ENCODE results near the gene APOF.

- no peak for TF ChIP-seq PHB2 (IDR thresholded peaks at IDR 0.05; ENCODE audit: partially characterized antibody)
- TF ChIP-seq, protein P1, sequence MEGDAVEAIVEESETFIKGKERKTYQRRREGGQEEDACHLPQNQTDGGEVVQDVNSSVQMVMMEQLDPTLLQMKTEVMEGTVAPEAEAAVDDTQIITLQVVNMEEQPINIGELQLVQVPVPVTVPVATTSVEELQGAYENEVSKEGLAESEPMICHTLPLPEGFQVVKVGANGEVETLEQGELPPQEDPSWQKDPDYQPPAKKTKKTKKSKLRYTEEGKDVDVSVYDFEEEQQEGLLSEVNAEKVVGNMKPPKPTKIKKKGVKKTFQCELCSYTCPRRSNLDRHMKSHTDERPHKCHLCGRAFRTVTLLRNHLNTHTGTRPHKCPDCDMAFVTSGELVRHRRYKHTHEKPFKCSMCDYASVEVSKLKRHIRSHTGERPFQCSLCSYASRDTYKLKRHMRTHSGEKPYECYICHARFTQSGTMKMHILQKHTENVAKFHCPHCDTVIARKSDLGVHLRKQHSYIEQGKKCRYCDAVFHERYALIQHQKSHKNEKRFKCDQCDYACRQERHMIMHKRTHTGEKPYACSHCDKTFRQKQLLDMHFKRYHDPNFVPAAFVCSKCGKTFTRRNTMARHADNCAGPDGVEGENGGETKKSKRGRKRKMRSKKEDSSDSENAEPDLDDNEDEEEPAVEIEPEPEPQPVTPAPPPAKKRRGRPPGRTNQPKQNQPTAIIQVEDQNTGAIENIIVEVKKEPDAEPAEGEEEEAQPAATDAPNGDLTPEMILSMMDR (CRISPR knock-in tag; IDR thresholded peaks at IDR 0.05) = no peak
- no peak for TF ChIP-seq MED1 (CRISPR knock-in tag; IDR thresholded peaks at IDR 0.05)
- no peak for TF ChIP-seq ZNF747 (CRISPR knock-in tag; IDR thresholded peaks at IDR 0.05; ENCODE audit: borderline replicate concordance)
- TF ChIP-seq ZNF670 (CRISPR knock-in tag; IDR thresholded peaks at IDR 0.05; ENCODE audit: borderline replicate concordance) = no peak
- TF ChIP-seq, protein P2, sequence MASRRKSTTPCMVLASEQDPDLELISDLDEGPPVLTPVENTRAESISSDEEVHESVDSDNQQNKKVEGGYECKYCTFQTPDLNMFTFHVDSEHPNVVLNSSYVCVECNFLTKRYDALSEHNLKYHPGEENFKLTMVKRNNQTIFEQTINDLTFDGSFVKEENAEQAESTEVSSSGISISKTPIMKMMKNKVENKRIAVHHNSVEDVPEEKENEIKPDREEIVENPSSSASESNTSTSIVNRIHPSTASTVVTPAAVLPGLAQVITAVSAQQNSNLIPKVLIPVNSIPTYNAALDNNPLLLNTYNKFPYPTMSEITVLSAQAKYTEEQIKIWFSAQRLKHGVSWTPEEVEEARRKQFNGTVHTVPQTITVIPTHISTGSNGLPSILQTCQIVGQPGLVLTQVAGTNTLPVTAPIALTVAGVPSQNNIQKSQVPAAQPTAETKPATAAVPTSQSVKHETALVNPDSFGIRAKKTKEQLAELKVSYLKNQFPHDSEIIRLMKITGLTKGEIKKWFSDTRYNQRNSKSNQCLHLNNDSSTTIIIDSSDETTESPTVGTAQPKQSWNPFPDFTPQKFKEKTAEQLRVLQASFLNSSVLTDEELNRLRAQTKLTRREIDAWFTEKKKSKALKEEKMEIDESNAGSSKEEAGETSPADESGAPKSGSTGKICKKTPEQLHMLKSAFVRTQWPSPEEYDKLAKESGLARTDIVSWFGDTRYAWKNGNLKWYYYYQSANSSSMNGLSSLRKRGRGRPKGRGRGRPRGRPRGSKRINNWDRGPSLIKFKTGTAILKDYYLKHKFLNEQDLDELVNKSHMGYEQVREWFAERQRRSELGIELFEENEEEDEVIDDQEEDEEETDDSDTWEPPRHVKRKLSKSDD (CRISPR knock-in tag; IDR thresholded peaks at IDR 0.05; ENCODE audit: low read depth) = no peak
- TF ChIP-seq, protein P3, sequence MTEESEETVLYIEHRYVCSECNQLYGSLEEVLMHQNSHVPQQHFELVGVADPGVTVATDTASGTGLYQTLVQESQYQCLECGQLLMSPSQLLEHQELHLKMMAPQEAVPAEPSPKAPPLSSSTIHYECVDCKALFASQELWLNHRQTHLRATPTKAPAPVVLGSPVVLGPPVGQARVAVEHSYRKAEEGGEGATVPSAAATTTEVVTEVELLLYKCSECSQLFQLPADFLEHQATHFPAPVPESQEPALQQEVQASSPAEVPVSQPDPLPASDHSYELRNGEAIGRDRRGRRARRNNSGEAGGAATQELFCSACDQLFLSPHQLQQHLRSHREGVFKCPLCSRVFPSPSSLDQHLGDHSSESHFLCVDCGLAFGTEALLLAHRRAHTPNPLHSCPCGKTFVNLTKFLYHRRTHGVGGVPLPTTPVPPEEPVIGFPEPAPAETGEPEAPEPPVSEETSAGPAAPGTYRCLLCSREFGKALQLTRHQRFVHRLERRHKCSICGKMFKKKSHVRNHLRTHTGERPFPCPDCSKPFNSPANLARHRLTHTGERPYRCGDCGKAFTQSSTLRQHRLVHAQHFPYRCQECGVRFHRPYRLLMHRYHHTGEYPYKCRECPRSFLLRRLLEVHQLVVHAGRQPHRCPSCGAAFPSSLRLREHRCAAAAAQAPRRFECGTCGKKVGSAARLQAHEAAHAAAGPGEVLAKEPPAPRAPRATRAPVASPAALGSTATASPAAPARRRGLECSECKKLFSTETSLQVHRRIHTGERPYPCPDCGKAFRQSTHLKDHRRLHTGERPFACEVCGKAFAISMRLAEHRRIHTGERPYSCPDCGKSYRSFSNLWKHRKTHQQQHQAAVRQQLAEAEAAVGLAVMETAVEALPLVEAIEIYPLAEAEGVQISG (CRISPR knock-in tag; IDR thresholded peaks at IDR 0.05) = no peak
Observed at GRCh38 chr12:56366948-56367347, 4.3 kb upstream of the APOF start.
